GM18499 (cell line): ENCODE data around the gene EDEM1.
A peak's percentile ranks its signal among the peaks of the same experiment; 100 is the strongest.
"Not testable (repeated sequence)": the region's sequence is repeated elsewhere in the genome, so short reads cannot be mapped to it uniquely, and the experiment has no call there.

ENCODE experiments used
- ATAC-seq: cut with Tn5 transposase; IDR thresholded peaks from one replicate; pipeline ENCODE4 v1.9.1; 2021; ENCODE audit warnings: moderate number of reproducible peaks; ENCODE audit not compliant: insufficient read depth, unreplicated experiment

The EDEM1 gene

DNA sequence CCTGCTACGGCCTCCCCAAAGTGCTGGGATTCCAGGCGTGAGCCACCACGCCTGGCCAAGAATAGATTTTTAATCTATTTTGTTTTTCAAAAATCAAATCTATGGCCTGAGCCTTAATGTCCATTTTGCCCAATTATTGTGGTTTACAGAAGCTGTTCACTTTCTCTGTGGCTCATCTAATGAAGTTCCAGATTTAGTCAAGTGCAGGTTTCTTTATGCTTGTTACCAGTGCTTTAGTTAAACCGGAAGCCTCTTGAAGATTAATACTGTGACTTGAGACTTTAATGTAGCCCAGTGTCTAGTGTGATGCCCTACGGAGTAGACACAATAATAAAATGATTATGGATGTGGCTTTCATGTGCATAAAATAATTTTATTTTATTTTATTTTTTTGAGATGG, 16.5 kb upstream of the EDEM1 start:
- ATAC-seq: no peak

DNA sequence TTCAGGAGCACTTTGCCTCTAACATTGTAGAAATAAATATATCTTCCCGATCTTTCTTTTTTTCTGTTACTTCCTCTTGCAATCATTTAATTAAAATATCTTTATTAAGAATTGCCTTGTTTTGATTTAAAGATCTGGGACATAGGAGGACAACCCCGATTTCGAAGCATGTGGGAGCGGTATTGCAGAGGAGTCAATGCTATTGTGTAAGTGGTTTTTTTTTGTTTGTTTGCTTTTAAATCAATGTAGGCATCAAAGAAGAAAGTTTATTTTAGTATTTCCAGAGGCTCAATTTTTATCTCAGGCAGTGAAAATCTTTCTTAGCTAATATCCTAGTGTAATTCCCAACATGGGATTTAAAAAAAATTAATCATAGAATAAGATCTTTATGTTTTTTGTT, 15.5 kb upstream of the EDEM1 start:
- ATAC-seq: no peak

DNA sequence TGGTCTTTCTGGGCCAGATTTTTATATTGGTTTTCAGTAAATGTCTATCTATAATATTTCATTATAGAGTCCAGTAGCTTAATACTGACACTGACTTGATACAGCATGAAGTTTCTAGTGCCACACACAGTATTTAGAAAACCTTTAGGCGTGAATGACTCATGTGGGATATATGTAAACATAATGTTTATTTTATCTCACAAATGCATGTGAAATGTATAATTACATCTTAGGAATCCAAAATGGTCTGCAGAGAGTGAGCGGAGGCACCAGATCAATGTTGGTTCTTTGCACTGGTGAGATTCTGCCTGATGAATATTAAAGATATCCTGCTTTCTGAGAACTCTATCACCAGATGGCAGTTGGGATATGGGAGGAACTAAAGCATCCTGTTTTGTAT, 8.5 kb upstream of the EDEM1 start:
- ATAC-seq: not testable (repeated sequence)

DNA sequence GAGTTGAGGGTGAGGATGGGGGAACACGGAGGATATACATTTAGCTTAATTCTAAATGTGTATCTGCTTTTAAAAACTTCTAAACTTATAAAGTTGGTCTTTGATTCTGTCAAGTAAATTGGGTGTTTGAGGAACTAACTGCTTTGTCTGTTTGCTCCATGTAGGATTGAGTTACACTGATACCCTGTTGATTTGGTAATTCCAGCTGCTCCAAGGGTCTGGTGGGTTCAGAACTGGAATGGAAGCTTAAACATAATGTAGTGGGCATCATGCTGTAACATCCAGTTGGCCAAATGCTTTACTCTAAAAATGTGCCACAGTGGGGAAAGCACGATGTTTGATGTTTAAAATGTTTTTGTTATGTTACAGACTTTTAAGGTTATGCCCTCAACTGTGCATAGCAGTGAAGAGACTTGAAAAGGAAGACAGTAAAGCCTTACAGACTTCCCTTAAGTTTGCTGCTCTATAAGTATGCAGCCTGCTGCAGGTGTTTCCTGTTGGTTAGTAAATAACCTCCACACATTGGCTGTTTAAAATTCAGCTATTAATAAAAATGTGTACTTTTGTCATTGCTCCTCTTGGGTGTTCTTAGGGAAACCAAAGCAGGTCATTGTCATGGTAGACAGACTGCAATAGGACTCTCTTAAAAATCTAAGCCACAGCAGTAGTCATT, 5.9 kb upstream of the EDEM1 start:
- ATAC-seq: peak; percentile 62

DNA sequence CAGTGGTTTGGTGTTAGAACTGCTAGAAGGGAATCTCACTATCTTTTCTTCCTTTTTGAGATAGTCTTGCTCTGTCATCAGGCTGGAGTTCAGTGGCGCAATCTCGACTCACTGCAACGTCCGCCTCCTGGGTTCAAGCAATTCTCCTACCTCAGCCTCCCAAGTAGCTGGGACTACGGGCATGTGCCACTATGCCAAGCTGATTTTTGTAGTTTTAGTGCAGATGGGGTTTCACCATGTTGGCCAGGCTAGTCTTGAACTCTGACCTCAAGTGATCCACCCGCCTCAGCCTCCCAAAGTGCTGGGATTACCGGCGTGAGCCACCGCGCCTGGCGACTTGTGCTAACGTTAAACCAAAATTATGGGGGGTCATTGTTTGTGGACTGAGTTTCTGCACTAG, 3.8 kb upstream of the EDEM1 start:
- not testable (repeated sequence) for ATAC-seq

DNA sequence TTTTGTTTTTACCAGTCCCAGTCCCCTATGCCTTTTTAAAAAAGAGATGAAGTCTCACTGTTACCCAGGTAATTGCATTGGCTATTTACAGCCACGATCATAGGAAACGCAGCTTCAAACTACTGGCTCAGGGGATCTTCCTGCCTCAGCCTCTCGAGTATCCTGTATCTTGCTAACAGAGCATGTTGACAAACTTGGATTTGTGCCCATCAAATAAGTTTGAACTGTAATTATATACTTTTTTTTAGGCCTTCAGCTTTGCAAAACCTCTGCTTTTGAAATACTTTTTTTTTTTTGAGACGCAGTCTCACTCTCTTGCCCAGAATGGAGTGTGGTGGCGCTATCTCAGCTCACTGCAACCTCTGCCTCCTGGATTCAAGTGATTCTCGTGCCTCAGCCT, 3.0 kb upstream of the EDEM1 start:
- ATAC-seq: no peak

DNA sequence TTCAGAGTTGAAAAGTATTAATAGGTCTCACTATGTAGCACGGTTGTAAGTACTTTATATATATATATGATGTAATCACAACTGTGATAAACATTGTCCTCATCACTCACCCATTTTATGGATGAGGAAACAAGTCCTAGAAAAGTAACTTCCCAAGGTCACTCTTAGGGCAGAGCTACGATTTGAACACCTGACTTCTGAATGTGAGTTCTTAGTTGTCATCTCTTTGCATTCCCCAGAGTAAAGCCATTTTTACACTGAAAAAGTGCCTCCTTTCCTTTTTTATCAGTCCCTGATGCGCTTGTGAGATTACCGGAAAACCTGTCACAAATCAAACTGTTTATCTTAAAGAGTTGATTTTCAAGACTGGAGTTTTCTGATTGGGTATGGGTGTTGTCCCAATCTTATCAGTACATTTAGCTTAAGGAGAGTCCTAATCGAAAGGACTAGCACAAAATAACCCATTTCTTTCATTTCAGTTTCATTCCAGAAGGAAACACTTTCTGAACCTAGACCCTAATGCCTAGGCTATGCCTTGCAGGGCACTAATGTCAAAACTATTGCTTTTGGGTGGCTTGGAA, 2.3 kb upstream of the EDEM1 start:
- ATAC-seq: no peak

DNA sequence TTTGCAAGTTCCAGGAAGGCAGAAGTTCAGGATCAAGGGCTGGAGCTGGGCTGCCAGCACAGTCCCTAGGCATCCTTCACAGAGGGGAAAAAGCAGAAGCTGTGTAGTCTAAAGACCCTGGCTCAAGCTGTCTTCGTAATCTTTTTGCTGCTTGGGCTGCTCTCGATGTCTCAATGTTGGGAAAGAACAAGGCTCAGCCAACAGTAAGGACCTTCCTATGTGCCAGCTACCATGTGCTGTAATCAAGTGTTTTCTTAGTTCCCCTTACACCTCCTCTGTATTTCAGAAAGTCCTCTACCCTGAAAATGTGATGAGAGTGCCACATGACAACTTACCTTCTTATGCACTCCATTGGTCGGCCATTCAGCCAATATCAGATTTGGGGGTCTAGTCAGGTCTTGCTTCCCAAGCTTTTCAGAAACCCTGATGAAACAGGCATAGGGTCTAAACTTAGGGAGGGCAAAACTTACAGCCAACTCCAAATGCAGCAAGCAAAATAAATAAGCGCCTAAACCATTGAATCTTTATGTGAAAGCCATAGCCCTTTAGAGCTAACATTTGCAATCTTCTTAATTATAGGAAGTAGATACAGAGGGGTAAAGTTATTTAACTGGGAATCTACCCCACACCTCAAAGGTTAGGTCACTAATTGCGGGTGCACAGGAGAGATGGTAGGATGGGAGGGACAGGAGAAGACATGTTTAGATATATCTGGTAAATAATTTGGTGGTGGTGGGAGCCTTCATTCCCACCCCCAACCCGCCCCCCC, 1.2 kb upstream of the EDEM1 start:
- ATAC-seq: peak; percentile 26

DNA sequence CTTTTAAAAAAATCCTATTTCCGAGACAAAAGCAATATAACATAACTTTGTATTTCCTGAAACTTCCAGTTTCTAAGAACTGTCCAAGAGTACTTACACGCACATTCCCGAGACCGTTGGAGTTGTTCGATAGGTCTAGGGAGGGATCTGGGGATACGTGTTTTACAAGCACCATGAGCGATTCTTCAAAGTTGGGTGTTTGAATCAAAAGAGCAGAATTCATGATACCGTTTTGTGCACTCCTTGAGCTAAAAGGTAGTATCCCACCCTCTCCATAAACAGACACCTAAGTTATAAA, 700 bp upstream of the EDEM1 start:
- no peak for ATAC-seq

DNA sequence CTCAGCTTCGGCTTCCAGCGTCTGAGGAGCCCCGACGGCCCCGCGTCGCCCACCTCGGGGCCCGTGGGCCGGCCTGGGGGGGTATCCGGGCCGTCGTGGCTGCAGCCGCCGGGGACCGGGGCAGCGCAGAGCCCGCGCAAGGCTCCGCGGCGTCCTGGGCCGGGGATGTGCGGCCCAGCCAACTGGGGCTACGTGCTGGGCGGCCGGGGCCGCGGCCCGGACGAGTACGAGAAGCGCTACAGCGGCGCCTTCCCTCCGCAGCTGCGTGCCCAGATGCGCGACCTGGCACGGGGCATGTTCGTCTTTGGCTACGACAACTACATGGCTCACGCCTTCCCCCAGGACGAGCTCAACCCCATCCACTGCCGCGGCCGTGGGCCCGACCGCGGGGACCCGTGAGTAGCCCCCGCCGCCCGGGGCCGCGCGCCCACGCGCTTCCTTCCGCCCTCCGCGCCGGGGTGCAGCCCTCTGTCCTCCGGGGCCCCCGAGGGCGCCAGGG, 462 bp downstream of the EDEM1 start:
- no peak for ATAC-seq

DNA sequence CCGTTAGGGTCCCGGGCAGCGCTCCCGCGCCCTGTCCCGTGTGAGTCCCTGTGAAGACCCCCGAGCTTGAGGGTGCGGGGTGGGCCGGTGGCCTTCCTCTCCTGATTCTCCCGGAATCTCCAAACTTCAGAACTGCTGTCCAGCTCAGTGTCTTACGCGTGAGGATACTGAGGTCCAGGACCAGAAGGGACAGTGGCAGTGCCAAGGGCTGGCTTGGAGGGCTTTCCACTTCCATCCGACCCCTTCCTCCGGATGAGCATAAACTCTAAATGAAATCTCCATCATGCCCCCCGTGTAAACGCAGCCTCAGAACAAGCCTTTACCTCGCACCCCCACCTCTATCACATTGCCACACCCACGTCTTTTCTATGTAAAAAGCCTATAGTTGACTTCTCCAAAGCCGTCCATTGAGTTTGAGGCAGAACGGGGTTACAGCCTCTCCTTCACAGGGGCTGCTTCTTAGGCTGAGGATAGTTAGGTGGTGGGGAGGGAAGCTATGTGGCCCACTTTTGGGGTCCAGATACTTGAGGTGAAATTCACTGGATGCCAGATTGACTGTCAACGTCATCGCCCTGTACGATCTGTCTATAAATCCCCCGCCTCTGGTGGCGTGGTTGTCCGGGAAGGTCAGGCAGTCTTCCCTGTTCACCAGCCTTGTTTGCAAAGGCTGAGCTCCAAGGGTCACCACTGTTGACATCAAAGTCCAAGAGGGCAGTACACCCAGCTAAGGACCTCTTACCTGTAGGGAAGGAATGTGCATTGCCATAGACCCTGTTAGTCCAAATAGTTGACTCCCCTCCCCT, 1.1 kb downstream of the EDEM1 start:
- no peak for ATAC-seq

DNA sequence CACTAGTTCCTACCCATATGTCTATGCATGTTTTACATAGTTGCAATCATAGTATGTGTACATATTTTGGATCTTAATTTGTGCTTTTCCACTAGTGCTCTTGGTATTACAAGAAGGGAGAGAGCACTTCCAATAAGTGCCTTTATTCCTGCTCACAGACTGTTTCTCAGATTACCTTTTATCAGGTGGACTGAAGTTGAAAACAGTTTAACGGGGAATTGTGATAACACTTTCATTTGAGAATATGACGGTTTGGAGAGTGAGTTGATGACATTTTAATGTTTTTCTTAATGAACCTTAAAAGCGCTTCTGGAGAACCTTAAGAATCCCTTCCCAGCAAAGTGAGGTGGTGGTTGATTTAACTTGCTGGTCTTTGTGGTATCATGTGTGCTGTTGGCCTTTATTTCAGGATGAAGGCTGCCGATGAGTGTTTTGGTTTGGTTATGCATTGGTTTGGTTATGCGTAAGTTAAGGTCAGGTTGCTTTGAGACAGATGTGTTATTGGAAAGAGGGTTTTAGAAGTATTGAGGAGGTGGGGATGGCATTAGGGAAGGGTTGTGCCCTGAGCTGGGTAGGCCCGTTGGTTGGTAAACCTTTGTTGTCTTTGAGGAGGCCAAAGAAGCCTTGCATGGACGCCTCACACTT, 2.8 kb downstream of the EDEM1 start:
- ATAC-seq: no peak

DNA sequence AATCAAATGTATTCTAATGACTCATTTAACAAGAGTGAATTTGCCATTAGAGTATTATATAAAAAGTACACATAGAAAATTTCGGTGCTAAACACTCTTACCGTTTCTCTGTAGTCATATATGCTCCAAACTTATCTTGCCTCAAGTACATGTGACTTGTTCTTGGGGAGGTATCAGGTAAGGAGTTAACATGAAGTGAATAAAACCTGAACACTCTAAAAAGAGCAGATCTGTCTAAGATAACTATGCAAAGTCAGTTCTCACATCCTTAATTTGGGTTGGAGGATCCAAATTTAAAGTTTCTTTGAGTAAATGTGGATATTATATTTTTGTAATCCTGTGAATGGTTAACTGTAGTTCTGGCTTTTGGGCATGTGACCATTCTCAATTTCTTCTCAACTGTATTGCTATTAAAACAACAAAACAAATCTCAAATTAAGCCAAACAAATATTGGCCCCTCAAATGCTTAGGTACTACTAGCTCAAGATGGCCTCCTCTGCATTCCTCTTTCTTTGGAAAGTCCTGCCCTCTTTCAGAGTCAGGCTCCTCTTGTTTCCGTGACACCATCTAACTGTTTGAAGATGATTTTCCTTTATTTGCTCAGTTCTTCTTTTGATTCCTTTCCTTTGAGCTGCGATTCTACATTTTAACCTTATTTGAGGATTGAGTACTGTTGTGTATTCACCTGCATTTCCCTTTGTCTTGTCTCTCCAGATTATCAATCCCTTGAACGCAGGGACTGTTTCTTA, 4.2 kb downstream of the EDEM1 start:
- no peak for ATAC-seq

DNA sequence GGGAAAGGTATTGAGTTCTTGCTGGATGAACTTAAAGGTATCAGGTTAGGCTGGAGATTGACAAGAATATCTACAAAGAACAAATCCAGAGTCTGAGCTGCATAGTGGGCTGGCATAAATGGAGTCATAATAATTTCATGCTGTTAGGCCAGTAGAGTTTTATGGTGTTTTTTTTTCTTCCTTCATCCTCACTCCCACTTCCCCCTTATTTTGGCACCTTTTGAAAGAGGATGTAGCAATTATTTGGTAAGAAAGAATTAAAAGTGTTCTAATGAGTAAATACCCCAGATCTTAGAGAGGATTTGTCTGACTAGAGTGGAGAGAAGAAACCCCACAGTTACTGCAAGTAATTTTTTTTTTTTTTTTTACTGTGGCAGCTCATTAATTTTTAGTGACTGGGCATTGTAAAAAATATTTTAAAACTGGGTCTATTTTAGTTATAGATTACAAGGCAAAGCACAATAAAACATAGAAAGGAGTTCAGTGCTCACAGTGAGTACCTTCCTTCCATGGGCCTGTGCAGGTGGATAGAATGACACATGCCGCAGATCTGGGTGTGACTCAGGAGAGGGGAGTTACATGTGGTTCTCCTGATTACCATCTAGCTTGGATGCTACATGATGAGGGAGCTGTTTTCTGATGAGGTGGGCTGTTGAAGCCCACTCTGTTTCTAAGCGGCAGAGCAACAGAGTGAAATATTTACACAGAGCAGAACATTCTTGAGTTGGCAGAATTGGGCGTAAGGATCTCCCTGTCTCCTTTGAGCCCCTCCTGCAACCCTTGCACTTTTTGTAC, 5.3 kb downstream of the EDEM1 start:
- ATAC-seq: no peak

DNA sequence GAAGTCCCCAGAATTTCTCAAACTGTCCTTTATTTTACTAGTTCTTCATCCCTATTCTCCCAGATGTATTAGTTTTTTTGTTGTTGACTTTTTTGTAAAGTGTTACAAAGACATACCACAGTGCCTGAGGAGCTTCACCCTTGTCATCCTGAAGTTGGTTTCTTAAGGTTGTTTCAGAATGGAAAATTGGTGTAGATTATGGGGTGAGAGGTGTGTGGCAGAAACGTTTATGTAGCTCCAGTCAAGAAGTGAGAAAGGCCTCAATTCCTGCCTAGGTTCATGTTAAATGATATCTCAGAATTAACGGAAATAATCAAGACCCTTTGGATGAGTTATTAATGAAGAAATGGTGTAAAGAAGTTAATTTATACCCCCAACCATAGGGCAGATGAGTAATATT, 6.8 kb downstream of the EDEM1 start:
- no peak for ATAC-seq

DNA sequence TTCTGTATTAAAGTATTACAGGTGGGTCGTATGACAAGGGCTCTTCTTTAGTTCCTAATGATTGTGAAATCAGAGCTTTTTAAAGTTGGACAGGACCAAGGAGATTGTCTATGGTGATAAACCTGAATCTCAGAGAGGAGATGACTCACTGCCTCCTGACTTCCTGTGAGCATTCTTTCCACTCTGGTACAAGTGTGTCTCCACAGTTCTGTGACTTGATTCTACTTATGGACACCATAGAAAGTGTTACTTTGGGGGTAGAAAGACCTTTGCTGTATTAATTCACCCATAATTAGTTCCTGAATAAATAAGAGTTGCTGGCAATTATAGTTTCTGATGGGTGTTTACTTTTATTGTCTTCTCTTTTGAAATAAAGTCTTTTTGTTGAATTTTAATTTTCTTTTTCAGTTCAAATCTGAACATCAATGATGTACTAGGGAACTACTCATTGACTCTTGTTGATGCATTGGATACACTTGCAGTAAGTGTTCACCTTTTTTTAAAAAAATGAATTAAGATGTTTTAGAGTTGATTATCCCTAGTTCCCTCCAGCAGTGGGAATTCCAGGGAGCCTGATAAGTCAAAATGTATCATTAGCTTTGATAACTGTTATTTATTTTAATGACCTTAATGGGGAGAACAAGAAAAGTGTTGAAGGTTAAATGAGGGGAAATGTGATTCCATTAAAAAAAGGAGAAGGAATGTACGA, 7.4 kb downstream of the EDEM1 start:
- peak; percentile 38 for ATAC-seq

DNA sequence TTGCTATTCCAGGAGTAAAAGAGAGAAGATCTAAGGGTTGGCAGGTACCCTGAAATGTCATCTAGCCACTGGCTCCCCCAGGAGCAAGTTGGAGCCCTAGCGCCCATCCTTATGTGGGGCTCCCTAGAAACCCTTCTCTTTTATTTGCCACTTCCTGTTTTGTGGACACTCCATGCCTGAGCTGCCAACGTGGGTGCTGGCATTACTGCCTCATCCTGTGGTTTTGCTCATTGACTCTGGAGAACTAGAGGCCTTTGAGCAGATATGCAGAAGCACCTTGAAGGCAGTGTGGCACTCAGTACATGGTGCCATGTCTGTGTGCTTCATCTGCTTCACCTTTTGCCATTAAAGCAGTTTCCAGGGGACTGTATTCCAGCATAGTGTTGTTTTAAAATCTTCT, 8.1 kb downstream of the EDEM1 start:
- no peak for ATAC-seq

DNA sequence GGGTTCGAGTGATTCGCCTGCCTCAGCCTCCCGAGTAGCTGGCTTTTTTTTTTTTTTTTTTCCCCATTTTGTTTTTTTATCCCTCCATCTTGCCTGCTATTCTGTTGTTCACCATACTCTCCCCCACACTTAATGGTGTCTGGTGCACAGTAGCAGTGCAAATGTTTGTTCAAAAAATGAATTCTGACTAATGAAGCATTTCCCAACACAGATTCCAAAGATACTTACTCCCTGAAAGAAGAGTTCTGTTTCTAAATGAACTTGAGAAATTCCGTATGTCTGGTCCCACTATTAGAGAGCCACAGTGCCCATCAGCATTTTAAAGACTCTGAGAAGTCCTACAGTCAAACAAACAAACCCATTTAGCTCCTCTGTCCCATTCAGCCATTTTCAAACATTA, 9.5 kb downstream of the EDEM1 start:
- no peak for ATAC-seq
